ENCODE data around the gene PWWP2A. TPM values are rescaled to one million over a fixed set of nuclear protein-coding genes. Genes with fewer than 3 reads are reported as not detected.

The PWWP2A gene
- total and polyA plus RNA-seq, 10 donors = 8.5 to 36.7 (median 25.8) TPM

GRCh38 chr5:160082614-160083500, 36.4 kb downstream of the PWWP2A start:
- 78 to 90% (median 82%) methylated on average over 9 of the region's 9 CpGs for WGBS, 5 donors
- H3K27me3 ChIP-seq (replicated peaks in 1 of 7) = no peaks in the 10 kb centered on the region
- peaks cover 0 to 8% (median 2%) of the 10 kb centered on the region in 6 donors for H3K4me1 ChIP-seq
- TF ChIP-seq CTCF (IDR thresholded peaks at IDR 0.05 in 8 of 11, conservative IDR thresholded peaks at IDR 0.05 in 3 of 11) = no peak
- intact Hi-C loops (cut with DNase I; ENCODE audit: low total_unique reads) = loop anchor here (5.0 kb wide), 1 partner anchor 264 kb away; no protein-coding TSS in a partner anchor
- no peaks in the 10 kb centered on the region for H3K9me3 ChIP-seq
- H3K36me3 ChIP-seq = peaks cover 0 to 25% (median 2%) of the 10 kb centered on the region in 6 donors
- no peak for DNase-seq
- H3K4me3 ChIP-seq = no peak overlapping the region
- peak overlapping the region in 2 of 8 donors; percentile 8 to 41 for H3K27ac ChIP-seq

- Histone ChIP-seq H3K4me3 (no peak overlapping the region), H3K27me3 (replicated peaks in 1 of 7) (no peaks in the 10 kb centered on the region), H3K9me3 (no peaks in the 10 kb centered on the region), H3K4me1 (peaks cover 0 to 8% (median 2%) of the 10 kb centered on the region in 6 donors), H3K36me3 (peaks cover 0 to 38% (median 10%) of the 10 kb centered on the region in 6 donors), H3K27ac (no peak overlapping the region)
- intact Hi-C loops (cut with DNase I; ENCODE audit: low total_unique reads) = loop anchor here (5.0 kb wide), 1 partner anchor 266 kb away; no protein-coding TSS in a partner anchor
- WGBS, 5 donors = 80 to 90% (median 83%) methylated on average over 3 of the region's 3 CpGs
- TF ChIP-seq POLR2A (IDR thresholded peaks at IDR 0.05) = no peak
- no peak for TF ChIP-seq CTCF (IDR thresholded peaks at IDR 0.05 in 8 of 11, conservative IDR thresholded peaks at IDR 0.05 in 3 of 11)
- TF ChIP-seq POLR2AphosphoS5 (IDR thresholded peaks at IDR 0.05) = no peak
- no peak for DNase-seq
These were observed 37.8 kb downstream of the PWWP2A start for GRCh38 chr5:160081495-160081894.

- no peak overlapping the region for H3K4me3 ChIP-seq
- TF ChIP-seq CTCF (IDR thresholded peaks at IDR 0.05 in 8 of 11, conservative IDR thresholded peaks at IDR 0.05 in 3 of 11) (no peak), POLR2AphosphoS5 (IDR thresholded peaks at IDR 0.05) (no peak), POLR2A (IDR thresholded peaks at IDR 0.05) (no peak)
- H3K27ac ChIP-seq = no peak overlapping the region
- no peaks in the 10 kb centered on the region for H3K9me3 ChIP-seq
- H3K27me3 ChIP-seq (replicated peaks in 1 of 7) = no peaks in the 10 kb centered on the region
- intact Hi-C loops (cut with DNase I; ENCODE audit: low total_unique reads) = loop anchor here (5.0 kb wide), 1 partner anchor 268 kb away; no protein-coding TSS in a partner anchor
- peaks cover 0 to 8% (median 2%) of the 10 kb centered on the region in 6 donors for H3K4me1 ChIP-seq
- WGBS, 5 donors = 94 to 98% (median 96%) methylated on average over 2 of the region's 2 CpGs
- no peak for DNase-seq
- H3K36me3 ChIP-seq = peaks cover 0 to 40% (median 10%) of the 10 kb centered on the region in 6 donors
These were observed 39.5 kb downstream of the PWWP2A start for GRCh38 chr5:160079753-160080152.

- H3K27me3 ChIP-seq (replicated peaks in 1 of 7) = no peaks in the 10 kb centered on the region
- peaks cover 0 to 51% (median 10%) of the 10 kb centered on the region in 6 donors for H3K36me3 ChIP-seq
- no peaks in the 10 kb centered on the region for H3K9me3 ChIP-seq
- no peak overlapping the region for H3K4me3 ChIP-seq
- intact Hi-C loops (cut with DNase I; ENCODE audit: low total_unique reads) = no loop called here
- 92 to 95% (median 94%) methylated on average over 2 of the region's 2 CpGs for WGBS, 5 donors
- H3K4me1 ChIP-seq = peaks cover 0 to 13% (median 7%) of the 10 kb centered on the region in 6 donors
- no peak for DNase-seq
- TF ChIP-seq POLR2AphosphoS5 (IDR thresholded peaks at IDR 0.05) (no peak), POLR2A (IDR thresholded peaks at IDR 0.05) (no peak), CTCF (IDR thresholded peaks at IDR 0.05 in 8 of 11, conservative IDR thresholded peaks at IDR 0.05 in 3 of 11) (no peak)
- H3K27ac ChIP-seq = no peak overlapping the region
These were observed 42.3 kb downstream of the PWWP2A start for GRCh38 chr5:160076997-160077396.
